Measurements from ENCODE around the gene TPSG1. TPM values are rescaled to one million over a fixed set of nuclear protein-coding genes. Genes with fewer than 3 reads are reported as not detected.
A peak's percentile ranks its signal among the peaks of the same experiment; 100 is the strongest.

Gene TPSG1
- total RNA-seq, 1 donor from 2014 or later, result not detected

DNA sequence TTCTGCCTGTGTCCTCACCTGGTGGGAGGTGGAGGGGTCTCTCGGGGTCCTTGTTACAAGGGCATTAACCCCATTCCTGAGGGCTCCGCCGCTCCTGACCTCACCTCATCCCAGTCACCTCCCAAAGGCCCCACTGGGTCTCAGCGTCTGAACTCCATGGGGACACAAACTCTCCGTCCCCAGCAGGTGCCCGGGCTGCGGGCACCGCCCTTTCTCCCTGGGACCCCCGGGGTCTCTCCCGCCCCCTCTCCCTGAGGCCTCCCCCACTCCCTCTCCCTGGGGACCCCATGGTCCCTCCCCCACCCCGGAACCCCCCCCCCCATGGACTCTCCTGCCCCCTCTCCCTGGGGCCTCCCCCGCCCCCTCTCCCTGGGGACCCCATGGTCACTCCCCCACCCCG lies 47.3 kb downstream of the TPSG1 start:
- Mint-ChIP-seq H3K4me1 (ENCODE audit: low read depth, unreplicated experiment) (peaks cover 3% of the 10 kb centered on the region), H3K4me3 (ENCODE audit: unreplicated experiment) (no peak overlapping the region), H3K27ac (ENCODE audit: unreplicated experiment) (no peak overlapping the region), H3K9me3 (ENCODE audit: unreplicated experiment) (peaks cover 7% of the 10 kb centered on the region), H3K27me3 (ENCODE audit: unreplicated experiment) (no peaks in the 10 kb centered on the region), H3K36me3 (ENCODE audit: unreplicated experiment) (no peaks in the 10 kb centered on the region)
- no peak for DNase-seq
- TF ChIP-seq, protein P1, sequence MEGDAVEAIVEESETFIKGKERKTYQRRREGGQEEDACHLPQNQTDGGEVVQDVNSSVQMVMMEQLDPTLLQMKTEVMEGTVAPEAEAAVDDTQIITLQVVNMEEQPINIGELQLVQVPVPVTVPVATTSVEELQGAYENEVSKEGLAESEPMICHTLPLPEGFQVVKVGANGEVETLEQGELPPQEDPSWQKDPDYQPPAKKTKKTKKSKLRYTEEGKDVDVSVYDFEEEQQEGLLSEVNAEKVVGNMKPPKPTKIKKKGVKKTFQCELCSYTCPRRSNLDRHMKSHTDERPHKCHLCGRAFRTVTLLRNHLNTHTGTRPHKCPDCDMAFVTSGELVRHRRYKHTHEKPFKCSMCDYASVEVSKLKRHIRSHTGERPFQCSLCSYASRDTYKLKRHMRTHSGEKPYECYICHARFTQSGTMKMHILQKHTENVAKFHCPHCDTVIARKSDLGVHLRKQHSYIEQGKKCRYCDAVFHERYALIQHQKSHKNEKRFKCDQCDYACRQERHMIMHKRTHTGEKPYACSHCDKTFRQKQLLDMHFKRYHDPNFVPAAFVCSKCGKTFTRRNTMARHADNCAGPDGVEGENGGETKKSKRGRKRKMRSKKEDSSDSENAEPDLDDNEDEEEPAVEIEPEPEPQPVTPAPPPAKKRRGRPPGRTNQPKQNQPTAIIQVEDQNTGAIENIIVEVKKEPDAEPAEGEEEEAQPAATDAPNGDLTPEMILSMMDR (IDR thresholded peaks at IDR 0.05; ENCODE audit: partially characterized antibody, unreplicated experiment), result no peak

DNA sequence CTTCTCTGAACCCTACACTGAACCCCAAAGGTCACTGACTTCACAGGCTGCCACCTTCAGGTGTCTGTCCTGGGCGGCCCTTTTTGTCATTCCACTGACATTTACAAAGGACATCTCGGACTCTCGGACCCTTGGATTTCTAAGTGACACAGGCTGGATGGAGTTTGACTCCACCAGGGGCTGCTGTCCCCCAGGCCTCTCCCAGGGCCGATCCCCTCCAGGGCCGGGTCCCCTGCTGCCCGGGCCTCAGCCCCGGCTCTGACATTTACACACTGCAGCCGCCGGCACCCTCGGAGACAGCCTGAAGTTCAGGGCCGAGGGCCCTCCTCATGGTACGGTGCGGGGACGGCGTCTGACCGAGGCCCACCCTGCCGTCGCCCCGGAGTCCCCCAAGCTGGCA lies 48.0 kb downstream of the TPSG1 start:
- H3K36me3 Mint-ChIP-seq (ENCODE audit: unreplicated experiment), result no peaks in the 10 kb centered on the region
- peaks cover 7% of the 10 kb centered on the region for H3K9me3 Mint-ChIP-seq (ENCODE audit: unreplicated experiment)
- TF ChIP-seq, protein P1 (IDR thresholded peaks at IDR 0.05; ENCODE audit: partially characterized antibody, unreplicated experiment), result no peak
- no peaks in the 10 kb centered on the region for H3K27me3 Mint-ChIP-seq (ENCODE audit: unreplicated experiment)
- no peak overlapping the region for H3K4me3 Mint-ChIP-seq (ENCODE audit: unreplicated experiment)
- DNase-seq, result no peak
- H3K4me1 Mint-ChIP-seq (ENCODE audit: low read depth, unreplicated experiment), result peaks cover 3% of the 10 kb centered on the region
- no peak overlapping the region for H3K27ac Mint-ChIP-seq (ENCODE audit: unreplicated experiment)

DNA sequence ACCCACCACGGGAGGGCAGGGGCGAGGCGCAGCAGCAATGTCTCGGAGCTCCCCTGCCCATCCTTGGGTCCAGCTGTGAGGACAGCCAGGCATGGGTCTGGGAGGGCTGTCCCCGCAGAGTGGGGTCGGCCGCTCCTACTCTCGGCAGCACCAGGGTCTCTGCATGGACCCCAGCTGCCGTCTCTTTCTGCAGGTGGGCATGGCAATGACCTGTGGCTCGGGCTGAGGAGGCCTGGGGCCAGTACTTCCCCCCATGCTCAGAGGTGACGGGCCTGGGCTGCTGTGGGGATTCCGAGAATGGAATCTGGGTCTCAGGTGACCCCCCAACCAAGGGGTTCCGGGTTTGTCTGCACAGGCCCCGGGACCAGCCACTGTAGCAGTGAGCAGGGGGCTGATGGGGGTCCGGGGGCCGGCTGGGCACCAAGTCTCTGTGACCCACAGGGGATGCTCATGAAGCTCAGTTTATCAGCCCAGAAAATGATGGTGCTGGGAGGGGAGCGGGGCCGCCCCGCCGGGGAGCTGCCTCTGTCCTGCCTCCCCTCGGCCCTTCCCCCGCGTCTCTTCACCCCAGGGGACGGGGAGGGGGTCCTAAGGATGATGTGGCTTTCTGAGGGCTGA lies 48.7 kb downstream of the TPSG1 start:
- Mint-ChIP-seq H3K4me1 (ENCODE audit: low read depth, unreplicated experiment) (no peaks in the 10 kb centered on the region), H3K27ac (ENCODE audit: unreplicated experiment) (no peak overlapping the region), H3K9me3 (ENCODE audit: unreplicated experiment) (peaks cover 5% of the 10 kb centered on the region), H3K27me3 (ENCODE audit: unreplicated experiment) (no peaks in the 10 kb centered on the region), H3K36me3 (ENCODE audit: unreplicated experiment) (no peaks in the 10 kb centered on the region), H3K4me3 (ENCODE audit: unreplicated experiment) (no peak overlapping the region)
- DNase-seq, result no peak
- TF ChIP-seq, protein P1 (IDR thresholded peaks at IDR 0.05; ENCODE audit: partially characterized antibody, unreplicated experiment), result no peak

DNA sequence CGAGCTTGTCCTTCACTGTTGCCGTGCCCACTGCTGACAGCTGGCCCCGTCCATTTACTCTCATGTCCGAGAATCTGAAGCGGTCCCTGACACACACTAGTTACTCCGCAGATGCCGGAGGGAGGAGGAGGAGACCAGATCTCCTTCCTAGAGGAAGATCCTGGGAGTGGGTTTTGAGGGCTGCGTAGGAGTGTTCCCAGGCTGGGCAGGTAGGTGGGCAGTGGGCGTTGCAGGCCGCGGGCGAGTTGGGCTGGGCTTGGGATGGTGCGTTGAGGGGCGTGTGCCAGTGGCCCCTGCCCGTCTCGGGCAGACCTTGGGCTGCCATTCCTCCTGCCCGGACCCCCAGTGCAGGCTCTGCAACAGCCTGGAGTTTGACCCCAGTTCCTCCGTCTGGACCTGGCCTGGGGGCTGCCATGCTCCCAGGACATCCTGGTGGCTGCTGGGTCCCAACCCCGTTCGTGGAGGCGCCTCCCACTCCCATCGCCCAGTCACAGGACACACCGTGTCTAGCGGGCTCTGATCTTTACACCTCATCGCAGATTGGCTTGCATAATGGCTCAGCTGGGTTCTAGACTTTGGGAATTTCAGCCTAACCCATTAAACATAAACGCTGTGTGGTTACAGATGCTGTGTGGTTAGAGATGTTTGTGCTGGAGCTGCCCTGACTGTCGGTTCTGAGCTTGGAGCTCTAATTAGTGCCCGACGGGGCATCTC lies 49.3 kb downstream of the TPSG1 start:
- no peak for DNase-seq
- Mint-ChIP-seq H3K36me3 (ENCODE audit: unreplicated experiment) (no peaks in the 10 kb centered on the region), H3K9me3 (ENCODE audit: unreplicated experiment) (peaks cover 5% of the 10 kb centered on the region), H3K27me3 (ENCODE audit: unreplicated experiment) (no peaks in the 10 kb centered on the region), H3K4me3 (ENCODE audit: unreplicated experiment) (peak overlapping the region; percentile 34), H3K27ac (ENCODE audit: unreplicated experiment) (no peak overlapping the region), H3K4me1 (ENCODE audit: low read depth, unreplicated experiment) (no peaks in the 10 kb centered on the region)
- TF ChIP-seq, protein P1 (IDR thresholded peaks at IDR 0.05; ENCODE audit: partially characterized antibody, unreplicated experiment), result no peak
